BJ (cell line): ENCODE data around the gene ANKS3. TPM values are rescaled to one million over a fixed set of nuclear protein-coding genes. Genes with fewer than 3 reads are reported as not detected.

Experiments
- CTCF ChIA-PET: fragments of 350-600 bp; formaldehyde crosslinking; extraction: SDS; loops from one replicate; lab custom pipeline; 2021; ENCODE audit warnings: antibody characterized with exemption, inconsistent platforms; lab: Yijun Ruan, JAX
- POLR2A ChIA-PET: fragments of 300-600 bp; sonication (Branson Sonifier 250); formaldehyde crosslinking; extraction: SDS; loops from one replicate; lab custom pipeline; 2021; ENCODE audit warnings: antibody characterized with exemption; lab: Charles Lee
- DNase-seq: peaks from one replicate; pipeline ENCODE4 v3.0.0-alpha.2; 2011; ENCODE audit warnings: low read depth
- H3K27me3 ChIP-seq: 2 replicates; pipeline ENCODE4 v1.6.0; 2011; ENCODE audit warnings: low read length; ENCODE audit not compliant: control insufficient read depth, insufficient read depth
- H3K36me3 ChIP-seq: 2 replicates; pipeline ENCODE4 v1.5.1; 2011; ENCODE audit warnings: low read length; ENCODE audit not compliant: control insufficient read depth, insufficient read depth
- H3K4me3 ChIP-seq: 2 replicates; pipeline ENCODE4 v1.5.1; 2011; ENCODE audit warnings: low read depth, mild to moderate bottlenecking, control low read depth, low read length
- CTCF ChIP-seq: IDR thresholded peaks from 2 replicates; pipeline ENCODE4 v1.5.1; 2011; ENCODE audit warnings: low read depth, mild to moderate bottlenecking, control low read depth, inconsistent platforms, low read length, moderate library complexity; ENCODE audit not compliant: insufficient read depth
- polyA plus RNA-seq: library from polyadenylated mRNA; depleted of rRNA; stranded (reverse); fragments of >200 nt; gene quantifications from 2 replicates; pipeline ENCODE4 v1.2.3, GENCODE V29; 2011

Gene ANKS3
- polyA plus RNA-seq, 1 experiment, result 23.7 TPM

GRCh38 chr16:4733747-4734062, 366 bp downstream of the ANKS3 start:
- Histone ChIP-seq H3K36me3 (peaks cover 2% of the 10 kb centered on the region), H3K27me3 (no peaks in the 10 kb centered on the region), H3K4me3 (peak overlapping the region; percentile 86)
- TF ChIP-seq CTCF, result no peak
- no peak for DNase-seq
- CTCF ChIA-PET, result interaction anchor here (0.6 kb wide), 1 partner anchor 75 kb away, joined by 3 read pairs; no protein-coding TSS in a partner anchor
- POLR2A ChIA-PET, result interaction anchor here (0.7 kb wide), 1 partner anchor 69 kb away, joined by 5 read pairs; the partner anchor contains the start of gene ROGDI

- no peak for TF ChIP-seq CTCF
- peak overlapping the region; percentile 86 for H3K4me3 ChIP-seq
- ChIA-PET POLR2A (no interaction called here), CTCF (no interaction called here)
- DNase-seq, result no peak
- H3K36me3 ChIP-seq, result peaks cover 4% of the 10 kb centered on the region
- no peaks in the 10 kb centered on the region for H3K27me3 ChIP-seq
Measured at GRCh38 chr16:4733211-4733742, 794 bp downstream of the ANKS3 start.

GRCh38 chr16:4729876-4730275, 4.2 kb downstream of the ANKS3 start:
- TF ChIP-seq CTCF, result no peak
- Histone ChIP-seq H3K36me3 (peaks cover 16% of the 10 kb centered on the region), H3K27me3 (no peaks in the 10 kb centered on the region), H3K4me3 (no peak overlapping the region)
- ChIA-PET CTCF (no interaction called here), POLR2A (no interaction called here)
- no peak for DNase-seq

GRCh38 chr16:4728676-4729075, 5.4 kb downstream of the ANKS3 start:
- POLR2A ChIA-PET, result no interaction called here
- Histone ChIP-seq H3K4me3 (no peak overlapping the region), H3K36me3 (peaks cover 20% of the 10 kb centered on the region), H3K27me3 (no peaks in the 10 kb centered on the region)
- CTCF ChIA-PET, result no interaction called here
- no peak for TF ChIP-seq CTCF
- DNase-seq, result no peak

- POLR2A ChIA-PET, result no interaction called here
- Histone ChIP-seq H3K36me3 (peaks cover 20% of the 10 kb centered on the region), H3K4me3 (no peak overlapping the region), H3K27me3 (no peaks in the 10 kb centered on the region)
- TF ChIP-seq CTCF, result no peak
- DNase-seq, result no peak
- CTCF ChIA-PET, result no interaction called here
Measured at GRCh38 chr16:4726616-4727015, 7.5 kb downstream of the ANKS3 start.
